ENCODE measurements around the gene CNTNAP2.

DNA sequence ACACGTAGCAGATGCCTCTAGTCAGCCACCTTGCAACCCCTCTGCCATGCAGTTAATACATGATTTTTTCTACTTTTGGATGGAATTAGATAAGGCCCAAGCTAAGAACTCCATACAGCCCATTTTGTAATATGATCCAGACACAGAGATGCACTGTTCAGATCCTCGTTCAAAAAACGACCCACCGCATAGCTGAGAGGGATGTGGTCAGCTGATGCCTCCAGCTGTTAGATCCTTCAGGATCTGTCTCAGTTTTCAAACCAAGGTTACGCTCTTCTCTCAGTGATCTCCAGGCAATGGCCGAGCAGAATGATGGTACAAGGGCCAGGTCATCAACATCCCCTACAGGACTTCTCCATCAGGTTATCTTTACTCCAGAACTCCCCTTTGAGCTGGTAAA lies 1592.3 kb downstream of the CNTNAP2 start:
- TF ChIP-seq, protein P1, sequence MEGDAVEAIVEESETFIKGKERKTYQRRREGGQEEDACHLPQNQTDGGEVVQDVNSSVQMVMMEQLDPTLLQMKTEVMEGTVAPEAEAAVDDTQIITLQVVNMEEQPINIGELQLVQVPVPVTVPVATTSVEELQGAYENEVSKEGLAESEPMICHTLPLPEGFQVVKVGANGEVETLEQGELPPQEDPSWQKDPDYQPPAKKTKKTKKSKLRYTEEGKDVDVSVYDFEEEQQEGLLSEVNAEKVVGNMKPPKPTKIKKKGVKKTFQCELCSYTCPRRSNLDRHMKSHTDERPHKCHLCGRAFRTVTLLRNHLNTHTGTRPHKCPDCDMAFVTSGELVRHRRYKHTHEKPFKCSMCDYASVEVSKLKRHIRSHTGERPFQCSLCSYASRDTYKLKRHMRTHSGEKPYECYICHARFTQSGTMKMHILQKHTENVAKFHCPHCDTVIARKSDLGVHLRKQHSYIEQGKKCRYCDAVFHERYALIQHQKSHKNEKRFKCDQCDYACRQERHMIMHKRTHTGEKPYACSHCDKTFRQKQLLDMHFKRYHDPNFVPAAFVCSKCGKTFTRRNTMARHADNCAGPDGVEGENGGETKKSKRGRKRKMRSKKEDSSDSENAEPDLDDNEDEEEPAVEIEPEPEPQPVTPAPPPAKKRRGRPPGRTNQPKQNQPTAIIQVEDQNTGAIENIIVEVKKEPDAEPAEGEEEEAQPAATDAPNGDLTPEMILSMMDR (IDR thresholded peaks at IDR 0.05) = no peak
- TF ChIP-seq POLR2AphosphoS5 (IDR thresholded peaks at IDR 0.05) (no peak), POLR2A (IDR thresholded peaks at IDR 0.05) (no peak)

All from suprapubic skin (tissue), 4 donors.